Esophagus (tissue), 2 donors: ENCODE data around the gene SH3GL1. TPM values are rescaled to one million over a fixed set of nuclear protein-coding genes. Genes with fewer than 3 reads are reported as not detected.

Source experiments
- H3K27ac ChIP-seq, 2 donors: one replicate each; pipeline ENCODE4 v1.5.1; 2013; ENCODE audit warnings: low read depth in 2 of 2, mild to moderate bottlenecking in 2 of 2, inconsistent platforms in 1 of 2, low read length in 1 of 2, moderate library complexity in 1 of 2
- H3K27me3 ChIP-seq, 2 donors: one replicate each; pipeline ENCODE4 v1.6.1; 2013; ENCODE audit warnings: low read length in 2 of 2, control low read depth in 1 of 2, mild to moderate bottlenecking in 1 of 2; ENCODE audit not compliant: insufficient read depth in 2 of 2, control insufficient read depth in 1 of 2
- H3K36me3 ChIP-seq, 2 donors: one replicate each; pipeline ENCODE4 v1.6.1; 2013; ENCODE audit warnings: low read length in 1 of 2; ENCODE audit not compliant: control insufficient read depth in 2 of 2, insufficient read depth in 2 of 2
- H3K4me1 ChIP-seq, 2 donors: one replicate each; pipeline ENCODE4 v1.6.1; 2013; ENCODE audit warnings: low read length in 1 of 2; ENCODE audit not compliant: control insufficient read depth in 2 of 2, insufficient read depth in 2 of 2
- H3K4me3 ChIP-seq, 2 donors: one replicate each; pipeline ENCODE4 v1.5.1; 2013; ENCODE audit warnings: low read length in 2 of 2, mild to moderate bottlenecking in 2 of 2, low read depth in 1 of 2, moderate library complexity in 1 of 2
- H3K9me3 ChIP-seq, 2 donors: one replicate each; pipeline ENCODE4 v1.6.1; 2013; ENCODE audit warnings: mild to moderate bottlenecking in 2 of 2, low read depth in 1 of 2, low read length in 1 of 2, moderate library complexity in 1 of 2; ENCODE audit not compliant: control insufficient read depth in 2 of 2, insufficient read depth in 1 of 2
- WGBS, 2 donors: extraction: QIAGEN DNeasy Blood & Tissue Kit; methylation state at CpG; one replicate each; pipeline ENCODE4 v1.1.7; 2013; 5-methylcytosine and 5-hydroxymethylcytosine counted together
- polyA plus RNA-seq, 2 donors: library from polyadenylated mRNA; stranded (reverse); fragments of 200-250 nt; gene quantifications; one replicate each; pipeline ENCODE4 v1.2.3, GENCODE V29; 2013
- donor health status: healthy with polysubstance abuse.
- donor health status: Bipolar disorder and iron deficiency.

SH3GL1 gene
- polyA plus RNA-seq, 2 donors, result 123 to 242 TPM

- Histone ChIP-seq H3K4me3 (no peak overlapping the region), H3K9me3 (no peaks in the 10 kb centered on the region), H3K27me3 (no peaks in the 10 kb centered on the region), H3K4me1 (no peaks in the 10 kb centered on the region), H3K36me3 (peaks cover 17 to 32% of the 10 kb centered on the region in 2 donors), H3K27ac (no peak overlapping the region)
- 95 to 97% methylated on average over 28 of the region's 28 CpGs for WGBS, 2 donors
These were observed 32.7 kb upstream of the SH3GL1 start for GRCh38 chr19:4432918-4433506.

- Histone ChIP-seq H3K4me3 (no peak overlapping the region), H3K9me3 (no peaks in the 10 kb centered on the region), H3K27me3 (no peaks in the 10 kb centered on the region), H3K27ac (no peak overlapping the region), H3K36me3 (peaks cover 17 to 32% of the 10 kb centered on the region in 2 donors), H3K4me1 (no peaks in the 10 kb centered on the region)
- WGBS, 2 donors, result 85 to 90% methylated on average over 26 of the region's 26 CpGs
These were observed 31.7 kb upstream of the SH3GL1 start for GRCh38 chr19:4431808-4432674.

- 85 to 86% methylated on average over 9 of the region's 9 CpGs for WGBS, 2 donors
- Histone ChIP-seq H3K36me3 (peaks cover 17 to 30% of the 10 kb centered on the region in 2 donors), H3K27ac (no peak overlapping the region), H3K4me1 (no peaks in the 10 kb centered on the region), H3K4me3 (no peak overlapping the region), H3K27me3 (no peaks in the 10 kb centered on the region), H3K9me3 (no peaks in the 10 kb centered on the region)
These were observed 30.9 kb upstream of the SH3GL1 start for GRCh38 chr19:4431296-4431695.

GRCh38 chr19:4430760-4431159 lies 30.4 kb upstream of the SH3GL1 start:
- Histone ChIP-seq H3K9me3 (no peaks in the 10 kb centered on the region), H3K36me3 (peaks cover 17 to 30% of the 10 kb centered on the region in 2 donors), H3K27me3 (no peaks in the 10 kb centered on the region), H3K4me1 (no peaks in the 10 kb centered on the region), H3K27ac (no peak overlapping the region), H3K4me3 (no peak overlapping the region)
- WGBS, 2 donors, result 92 to 93% methylated on average over 12 of the region's 12 CpGs

- Histone ChIP-seq H3K4me1 (no peaks in the 10 kb centered on the region), H3K27me3 (no peaks in the 10 kb centered on the region), H3K9me3 (no peaks in the 10 kb centered on the region), H3K4me3 (no peak overlapping the region), H3K27ac (no peak overlapping the region), H3K36me3 (peaks cover 16 to 29% of the 10 kb centered on the region in 2 donors)
- WGBS, 2 donors, result 83% methylated on average over 12 of the region's 12 CpGs
These were observed 29.4 kb upstream of the SH3GL1 start for GRCh38 chr19:4429771-4430171.

- Histone ChIP-seq H3K4me1 (no peaks in the 10 kb centered on the region), H3K9me3 (no peaks in the 10 kb centered on the region), H3K27ac (no peak overlapping the region), H3K4me3 (no peak overlapping the region), H3K27me3 (no peaks in the 10 kb centered on the region), H3K36me3 (peaks cover 11 to 30% of the 10 kb centered on the region in 2 donors)
- 91 to 94% methylated on average over 16 of the region's 16 CpGs for WGBS, 2 donors
These were observed 28.9 kb upstream of the SH3GL1 start for GRCh38 chr19:4429256-4429655.

- Histone ChIP-seq H3K9me3 (no peaks in the 10 kb centered on the region), H3K27me3 (no peaks in the 10 kb centered on the region), H3K4me1 (no peaks in the 10 kb centered on the region), H3K36me3 (peaks cover 17 to 33% of the 10 kb centered on the region in 2 donors), H3K27ac (no peak overlapping the region), H3K4me3 (no peak overlapping the region)
- 91 to 94% methylated on average over 20 of the region's 20 CpGs for WGBS, 2 donors
These were observed 28.1 kb upstream of the SH3GL1 start for GRCh38 chr19:4428326-4428975.

GRCh38 chr19:4425537-4425936 lies 25.2 kb upstream of the SH3GL1 start:
- H3K4me1 ChIP-seq, result no peaks in the 10 kb centered on the region
- no peak overlapping the region for H3K4me3 ChIP-seq
- H3K9me3 ChIP-seq, result no peaks in the 10 kb centered on the region
- peaks cover 13 to 25% of the 10 kb centered on the region in 2 donors for H3K36me3 ChIP-seq
- WGBS, 2 donors, result 95 to 96% methylated on average over 6 of the region's 6 CpGs
- H3K27me3 ChIP-seq, result no peaks in the 10 kb centered on the region
- no peak overlapping the region for H3K27ac ChIP-seq

GRCh38 chr19:4423416-4424126 lies 23.2 kb upstream of the SH3GL1 start:
- Histone ChIP-seq H3K27ac (no peak overlapping the region), H3K9me3 (no peaks in the 10 kb centered on the region), H3K27me3 (no peaks in the 10 kb centered on the region), H3K36me3 (peaks cover 6 to 15% of the 10 kb centered on the region in 2 donors), H3K4me1 (no peaks in the 10 kb centered on the region), H3K4me3 (no peak overlapping the region)
- 90 to 91% methylated on average over 16 of the region's 16 CpGs for WGBS, 2 donors
